RWPE2 (cell line): ENCODE data around the gene SAP30BP.
A peak's percentile ranks its signal among the peaks of the same experiment; 100 is the strongest.

ENCODE experiments used
- ATAC-seq: fragments of 200-7000 bp; cut with Tn5 transposase; 3 replicates; pipeline ENCODE4 v1.9.1; 2021; ENCODE audit warnings: low read depth
- DNase-seq: peaks from one replicate; pipeline ENCODE4 v3.0.0-alpha.2; 2020; ENCODE audit warnings: low spot score
- H3K27ac ChIP-seq: fragments of 450-650 bp; 2 replicates; pipeline ENCODE4 v1.5.1; 2017; ENCODE audit warnings: mild to moderate bottlenecking; ENCODE audit not compliant: poor library complexity, severe bottlenecking
- H3K27me3 ChIP-seq: fragments of 250-450 bp; sonication (Bioruptor Pico); 2 replicates; pipeline ENCODE4 v1.5.1; 2021; ENCODE audit warnings: mild to moderate bottlenecking, moderate library complexity; ENCODE audit not compliant: insufficient read depth, poor library complexity, severe bottlenecking
- H3K36me3 ChIP-seq: fragments of 250-450 bp; sonication (Bioruptor Pico); 2 replicates; pipeline ENCODE4 v1.5.1; 2020; ENCODE audit warnings: low read depth, mild to moderate bottlenecking, moderate library complexity
- H3K4me1 ChIP-seq: fragments of 250-450 bp; sonication (Bioruptor Pico); 2 replicates; pipeline ENCODE4 v1.5.1; 2021; ENCODE audit warnings: mild to moderate bottlenecking, moderate library complexity; ENCODE audit not compliant: insufficient read depth, poor library complexity, severe bottlenecking
- H3K4me3 ChIP-seq: fragments of 250-450 bp; sonication (Bioruptor Pico); 2 replicates; pipeline ENCODE4 v1.5.1; 2021; ENCODE audit warnings: mild to moderate bottlenecking, moderate library complexity; ENCODE audit not compliant: severe bottlenecking
- H3K9me3 ChIP-seq: fragments of 250-450 bp; sonication (Bioruptor Pico); 2 replicates; pipeline ENCODE4 v1.5.1; 2021; ENCODE audit warnings: mild to moderate bottlenecking, moderate library complexity; ENCODE audit not compliant: severe bottlenecking
- CTCF ChIP-seq: fragments of 450-650 bp; IDR thresholded peaks from one replicate; pipeline ENCODE4 v1.5.1; 2017; ENCODE audit warnings: mild to moderate bottlenecking, moderate library complexity; ENCODE audit not compliant: poor library complexity, severe bottlenecking

Gene SAP30BP

GRCh38 chr17:75748706-75749105, 81.6 kb downstream of the SAP30BP start:
- Histone ChIP-seq H3K4me3 (no peak overlapping the region), H3K36me3 (peaks cover 99% of the 10 kb centered on the region), H3K27me3 (no peaks in the 10 kb centered on the region), H3K9me3 (no peaks in the 10 kb centered on the region), H3K4me1 (no peaks in the 10 kb centered on the region), H3K27ac (peak overlapping the region; percentile 21)
- DNase-seq: no peak
- no peak for TF ChIP-seq CTCF
- no peak for ATAC-seq

DNA sequence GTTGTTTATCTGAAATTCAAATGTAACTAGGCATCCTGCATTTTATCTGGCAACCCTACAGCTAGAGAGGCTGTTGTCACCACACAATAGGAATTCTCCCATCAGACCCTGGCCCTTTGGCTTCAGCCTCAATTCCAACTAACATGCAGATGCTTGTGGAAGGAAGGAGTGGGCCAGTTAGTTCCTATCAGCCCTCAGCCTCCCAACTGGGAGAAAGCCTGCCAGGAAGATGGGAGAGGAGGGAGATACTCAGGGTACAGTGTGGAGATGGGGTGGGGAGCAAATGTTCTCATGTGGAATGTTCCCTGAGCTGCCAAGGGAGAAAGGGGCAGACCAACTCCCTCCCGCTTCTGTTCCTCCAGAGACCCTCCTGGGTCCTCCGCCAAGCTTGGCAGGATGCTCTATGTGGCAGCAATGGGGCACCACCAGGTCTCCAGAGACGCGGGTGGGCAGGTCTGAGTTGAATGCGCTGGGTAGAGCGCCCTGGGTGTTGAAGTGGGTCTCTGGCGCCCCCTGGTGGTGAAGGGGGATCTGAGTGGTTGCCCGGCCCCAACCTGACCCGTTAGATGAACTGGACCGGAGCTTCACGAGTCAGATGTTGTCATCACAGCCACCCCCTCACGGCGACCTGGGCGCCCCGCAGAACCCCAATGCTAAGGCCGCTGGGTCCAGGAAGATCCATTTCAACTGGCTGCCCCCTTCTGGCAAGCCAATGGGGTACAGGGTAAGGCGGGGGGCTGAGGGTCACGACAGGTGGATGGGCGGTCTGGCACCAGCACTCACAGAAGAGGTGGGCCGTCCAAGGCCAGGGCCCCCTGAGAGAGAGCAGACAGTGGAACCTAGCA, 82.6 kb downstream of the SAP30BP start:
- no peaks in the 10 kb centered on the region for H3K9me3 ChIP-seq
- H3K4me3 ChIP-seq: no peak overlapping the region
- peak; percentile 82 for DNase-seq
- peaks cover 98% of the 10 kb centered on the region for H3K36me3 ChIP-seq
- no peaks in the 10 kb centered on the region for H3K27me3 ChIP-seq
- H3K27ac ChIP-seq: peak overlapping the region; percentile 6
- ATAC-seq: peak; percentile 42
- TF ChIP-seq CTCF: peak; percentile 78
- no peaks in the 10 kb centered on the region for H3K4me1 ChIP-seq

DNA sequence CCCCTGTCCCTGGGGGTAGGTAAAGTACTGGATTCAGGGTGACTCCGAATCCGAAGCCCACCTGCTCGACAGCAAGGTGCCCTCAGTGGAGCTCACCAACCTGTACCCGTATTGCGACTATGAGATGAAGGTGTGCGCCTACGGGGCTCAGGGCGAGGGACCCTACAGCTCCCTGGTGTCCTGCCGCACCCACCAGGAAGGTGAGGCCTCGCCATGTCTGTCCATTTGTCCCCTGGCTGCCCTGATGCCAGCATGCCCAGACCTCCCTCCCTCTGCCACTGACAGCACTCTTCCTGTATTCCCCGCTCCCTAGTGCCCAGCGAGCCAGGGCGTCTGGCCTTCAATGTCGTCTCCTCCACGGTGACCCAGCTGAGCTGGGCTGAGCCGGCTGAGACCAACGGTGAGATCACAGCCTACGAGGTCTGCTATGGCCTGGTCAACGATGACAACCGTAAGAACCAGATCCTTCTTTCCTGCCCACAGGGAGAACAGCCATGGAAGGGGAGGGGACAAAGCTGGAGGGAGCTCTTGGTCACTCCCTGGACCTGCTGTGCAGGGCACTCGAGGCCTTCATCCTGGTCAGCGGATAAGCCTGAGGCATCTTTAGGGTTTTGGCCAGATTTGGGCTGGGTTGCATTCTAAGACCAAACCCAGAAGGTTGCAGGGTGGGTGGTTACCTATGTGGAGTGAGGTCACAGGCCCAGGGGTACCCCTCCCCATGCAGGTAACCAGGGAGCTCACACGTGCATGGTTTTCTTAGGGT, 83.7 kb downstream of the SAP30BP start:
- H3K4me1 ChIP-seq: no peaks in the 10 kb centered on the region
- H3K27ac ChIP-seq: no peak overlapping the region
- H3K36me3 ChIP-seq: peaks cover 98% of the 10 kb centered on the region
- TF ChIP-seq CTCF: no peak
- no peak overlapping the region for H3K4me3 ChIP-seq
- no peak for ATAC-seq
- peak; percentile 66 for DNase-seq
- no peaks in the 10 kb centered on the region for H3K9me3 ChIP-seq
- no peaks in the 10 kb centered on the region for H3K27me3 ChIP-seq

GRCh38 chr17:75751676-75752404, 84.7 kb downstream of the SAP30BP start:
- H3K27me3 ChIP-seq: no peaks in the 10 kb centered on the region
- ATAC-seq (no peak), DNase-seq (no peak)
- H3K4me3 ChIP-seq: no peak overlapping the region
- no peaks in the 10 kb centered on the region for H3K9me3 ChIP-seq
- peaks cover 98% of the 10 kb centered on the region for H3K36me3 ChIP-seq
- no peaks in the 10 kb centered on the region for H3K4me1 ChIP-seq
- no peak overlapping the region for H3K27ac ChIP-seq
- TF ChIP-seq CTCF: no peak
